Testis (tissue), 3 donors: ENCODE measurements around the gene PARM1. TPM values are rescaled to one million over a fixed set of nuclear protein-coding genes. Genes with fewer than 3 reads are reported as not detected.

ENCODE experiments used
- DNase-seq: peaks from one replicate; pipeline ENCODE4 v3.0.0-alpha.2; 2019
- H3K27ac ChIP-seq, 2 donors: fragments of 200-600 bp; sonication (generic); one replicate each; pipeline ENCODE4 v1.5.1; 2019
- H3K27me3 ChIP-seq: fragments of 200-600 bp; sonication (generic); one replicate; pipeline ENCODE4 v1.5.1; 2019
- H3K36me3 ChIP-seq: fragments of 200-600 bp; sonication (generic); one replicate; pipeline ENCODE4 v1.5.1; 2017; ENCODE audit warnings: low read depth; ENCODE audit errors: missing control alignments
- H3K4me1 ChIP-seq: fragments of 200-600 bp; sonication (generic); one replicate; pipeline ENCODE4 v1.5.1; 2019
- H3K4me3 ChIP-seq, 2 donors: fragments of 200-600 bp; sonication (generic); one replicate each; pipeline ENCODE4 v1.5.1; 2017 to 2019
- H3K9me3 ChIP-seq: fragments of 200-600 bp; sonication (generic); one replicate; pipeline ENCODE4 v1.5.1; 2017
- POLR2A ChIP-seq: fragments of 450-650 bp; IDR thresholded peaks from one replicate; pipeline ENCODE4 v1.6.1; 2017; ENCODE audit warnings: antibody characterized with exemption, mild to moderate bottlenecking, moderate library complexity
- WGBS, 2 donors: methylation state at CpG; one replicate each; pipeline ENCODE4 v1.1.5; 2018; 5-methylcytosine and 5-hydroxymethylcytosine counted together
- intact Hi-C: fragments of 100-400 bp; cut with DNase I; formaldehyde crosslinking; loops from one replicate; pipeline ENCODE4 v1.15.1; 2023; ENCODE audit warnings: low total_unique reads
- polyA plus RNA-seq: library from polyadenylated mRNA; stranded (reverse); fragments of 350-450 nt; fragmentation: Illumina TruSeq; extraction: RNeasy Lipid Tissue Mini Kit (QIAGEN cat#74804); gene quantifications from one replicate; pipeline ENCODE4 v1.2.3, GENCODE V29; 2014; ENCODE audit warnings: low read depth, low replicate concordance; ENCODE audit not compliant: insufficient read depth
- total RNA-seq, 2 donors: library from RNA; depleted of rRNA; stranded (reverse); fragments of >200 nt; gene quantifications; one replicate each; pipeline ENCODE4 v1.2.3, GENCODE V29; 2016
- TF ChIP-seq, protein P1 (sequence below), 3 experiments: fragments of 450-650 bp in 2 of 3; fragments of 200-600 bp in 1 of 3; sonication (generic) in 1 of 3; IDR thresholded peaks; one replicate each; pipeline ENCODE4 v1.5.1; 2016 to 2019; ENCODE audit warnings: antibody characterized with exemption in 3 of 3, mild to moderate bottlenecking in 2 of 3, moderate library complexity in 1 of 3

The PARM1 gene
- total and polyA plus RNA-seq, 3 donors from 2014 or later: 29.0 to 40.5 (median 40.1) TPM

DNA sequence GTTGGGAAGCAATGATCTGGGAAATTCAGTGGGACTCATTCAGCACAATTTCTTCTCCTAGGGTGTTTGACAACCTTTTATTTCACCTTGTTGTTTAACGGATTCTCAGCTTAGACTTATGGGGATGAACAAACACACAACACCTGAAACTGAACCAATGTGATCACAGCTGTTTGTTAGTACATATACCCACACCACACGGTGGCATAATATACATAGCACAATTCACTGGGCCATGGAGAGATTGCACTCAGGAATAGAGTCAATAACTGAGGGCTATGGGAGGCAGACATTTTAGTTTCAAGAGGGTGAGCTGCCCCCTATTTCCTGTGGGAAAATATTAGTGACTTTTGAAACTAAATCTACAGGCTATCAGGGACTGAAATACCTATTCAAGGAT lies 148.0 kb downstream of the PARM1 start:
- H3K27ac ChIP-seq: no peak overlapping the region
- no peaks in the 10 kb centered on the region for H3K36me3 ChIP-seq
- intact Hi-C loops: no loop called here
- H3K4me3 ChIP-seq: no peak overlapping the region
- no peak for DNase-seq
- TF ChIP-seq, protein P1, sequence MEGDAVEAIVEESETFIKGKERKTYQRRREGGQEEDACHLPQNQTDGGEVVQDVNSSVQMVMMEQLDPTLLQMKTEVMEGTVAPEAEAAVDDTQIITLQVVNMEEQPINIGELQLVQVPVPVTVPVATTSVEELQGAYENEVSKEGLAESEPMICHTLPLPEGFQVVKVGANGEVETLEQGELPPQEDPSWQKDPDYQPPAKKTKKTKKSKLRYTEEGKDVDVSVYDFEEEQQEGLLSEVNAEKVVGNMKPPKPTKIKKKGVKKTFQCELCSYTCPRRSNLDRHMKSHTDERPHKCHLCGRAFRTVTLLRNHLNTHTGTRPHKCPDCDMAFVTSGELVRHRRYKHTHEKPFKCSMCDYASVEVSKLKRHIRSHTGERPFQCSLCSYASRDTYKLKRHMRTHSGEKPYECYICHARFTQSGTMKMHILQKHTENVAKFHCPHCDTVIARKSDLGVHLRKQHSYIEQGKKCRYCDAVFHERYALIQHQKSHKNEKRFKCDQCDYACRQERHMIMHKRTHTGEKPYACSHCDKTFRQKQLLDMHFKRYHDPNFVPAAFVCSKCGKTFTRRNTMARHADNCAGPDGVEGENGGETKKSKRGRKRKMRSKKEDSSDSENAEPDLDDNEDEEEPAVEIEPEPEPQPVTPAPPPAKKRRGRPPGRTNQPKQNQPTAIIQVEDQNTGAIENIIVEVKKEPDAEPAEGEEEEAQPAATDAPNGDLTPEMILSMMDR (IDR thresholded peaks at IDR 0.05): no peak
- no peak for TF ChIP-seq POLR2A
- no peaks in the 10 kb centered on the region for H3K9me3 ChIP-seq
- H3K27me3 ChIP-seq: no peaks in the 10 kb centered on the region
- WGBS, 2 donors: 70 to 83% methylated on average over 2 of the region's 2 CpGs
- no peaks in the 10 kb centered on the region for H3K4me1 ChIP-seq

- TF ChIP-seq POLR2A: no peak
- TF ChIP-seq, protein P1 (IDR thresholded peaks at IDR 0.05): no peak
- no peak for DNase-seq
- no peaks in the 10 kb centered on the region for H3K9me3 ChIP-seq
- no peaks in the 10 kb centered on the region for H3K4me1 ChIP-seq
- WGBS, 2 donors: 83 to 90% methylated on average over 1 of the region's 1 CpG
- no peaks in the 10 kb centered on the region for H3K27me3 ChIP-seq
- intact Hi-C loops: no loop called here
- H3K27ac ChIP-seq: no peak overlapping the region
- no peaks in the 10 kb centered on the region for H3K36me3 ChIP-seq
- H3K4me3 ChIP-seq: no peak overlapping the region
These were observed 148.6 kb downstream of the PARM1 start for GRCh38 chr4:75081561-75081960.

DNA sequence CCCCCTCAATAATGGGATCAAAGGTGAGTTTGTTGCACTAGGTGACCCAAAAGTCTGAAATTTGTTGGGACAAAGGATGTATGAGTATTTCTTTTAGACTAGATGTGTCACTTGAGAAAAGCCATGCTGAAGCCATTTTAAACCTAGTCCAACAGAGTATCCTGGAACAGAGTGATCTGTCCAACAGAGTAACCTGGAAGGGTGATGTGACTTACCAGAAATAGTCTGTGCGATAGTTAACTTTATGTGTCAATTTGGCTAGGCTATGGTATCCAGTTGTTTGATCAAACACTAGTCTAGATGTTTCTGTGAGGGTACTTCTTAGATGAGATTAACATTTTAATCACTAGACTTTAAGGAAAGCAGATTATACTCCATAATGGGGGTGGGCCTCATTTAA lies 154.5 kb downstream of the PARM1 start:
- intact Hi-C loops: no loop called here
- Histone ChIP-seq H3K4me1 (no peaks in the 10 kb centered on the region), H3K36me3 (no peaks in the 10 kb centered on the region), H3K9me3 (no peaks in the 10 kb centered on the region), H3K27me3 (no peaks in the 10 kb centered on the region), H3K27ac (no peak overlapping the region), H3K4me3 (no peak overlapping the region)
- TF ChIP-seq, protein P1 (IDR thresholded peaks at IDR 0.05): no peak
- TF ChIP-seq POLR2A: no peak
- WGBS, 2 donors: 97 to 100% methylated on average over 1 of the region's 1 CpG
- no peak for DNase-seq

DNA sequence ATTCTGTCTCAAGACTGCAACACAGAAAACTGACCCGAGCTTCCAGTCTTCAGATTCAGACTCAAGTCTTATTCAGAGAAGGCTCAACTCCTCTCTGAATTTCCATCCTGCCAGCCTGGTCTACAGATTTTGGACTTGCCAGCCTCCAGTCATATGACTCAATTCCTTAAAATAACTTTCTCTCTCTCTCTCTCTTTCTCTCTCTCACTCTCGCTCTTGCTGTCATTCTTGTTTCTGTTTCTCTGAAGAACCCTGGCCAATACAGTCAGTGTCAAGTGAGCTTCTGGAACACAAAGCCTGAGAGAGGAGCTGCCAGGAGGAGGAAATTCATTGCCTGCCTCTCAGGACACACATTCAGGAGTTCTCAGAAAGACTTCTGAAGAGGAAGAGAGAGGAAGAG lies 154.9 kb downstream of the PARM1 start:
- Histone ChIP-seq H3K27ac (no peak overlapping the region), H3K27me3 (no peaks in the 10 kb centered on the region), H3K9me3 (no peaks in the 10 kb centered on the region), H3K4me1 (no peaks in the 10 kb centered on the region), H3K4me3 (no peak overlapping the region), H3K36me3 (no peaks in the 10 kb centered on the region)
- TF ChIP-seq, protein P1 (IDR thresholded peaks at IDR 0.05): no peak
- no peak for TF ChIP-seq POLR2A
- DNase-seq: no peak
- 85 to 89% methylated on average over 2 of the region's 2 CpGs for WGBS, 2 donors
- intact Hi-C loops: no loop called here

DNA sequence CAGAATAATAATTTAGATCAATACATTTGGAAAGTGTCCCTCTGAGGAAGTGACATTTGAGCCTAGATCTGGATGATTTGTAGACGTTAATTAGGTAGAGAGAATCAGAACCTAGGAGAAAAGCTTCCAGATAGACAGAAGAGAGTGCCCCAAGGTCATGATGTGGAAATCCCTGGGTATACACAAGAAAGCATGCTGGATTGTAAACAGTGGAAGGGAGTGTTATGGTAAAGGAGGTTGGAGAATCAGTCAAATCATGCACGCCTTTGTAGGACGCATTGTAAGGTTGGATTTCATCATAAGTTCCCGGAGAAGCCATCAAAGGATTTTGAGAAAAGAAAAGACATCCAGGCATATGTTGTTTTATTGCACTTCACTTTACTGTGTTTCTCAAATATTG lies 156.3 kb downstream of the PARM1 start:
- Histone ChIP-seq H3K4me3 (no peak overlapping the region), H3K27ac (no peak overlapping the region), H3K27me3 (no peaks in the 10 kb centered on the region), H3K4me1 (no peaks in the 10 kb centered on the region), H3K9me3 (no peaks in the 10 kb centered on the region), H3K36me3 (no peaks in the 10 kb centered on the region)
- intact Hi-C loops: no loop called here
- 78 to 79% methylated on average over 4 of the region's 4 CpGs for WGBS, 2 donors
- no peak for TF ChIP-seq POLR2A
- TF ChIP-seq, protein P1 (IDR thresholded peaks at IDR 0.05): no peak
- no peak for DNase-seq
